ENCODE measurements around the gene RASGRF1. TPM values are rescaled to one million over a fixed set of nuclear protein-coding genes. Genes with fewer than 3 reads are reported as not detected.

The RASGRF1 gene
- total RNA-seq, 1 donor from 2014 or later: 0.48 TPM

DNA sequence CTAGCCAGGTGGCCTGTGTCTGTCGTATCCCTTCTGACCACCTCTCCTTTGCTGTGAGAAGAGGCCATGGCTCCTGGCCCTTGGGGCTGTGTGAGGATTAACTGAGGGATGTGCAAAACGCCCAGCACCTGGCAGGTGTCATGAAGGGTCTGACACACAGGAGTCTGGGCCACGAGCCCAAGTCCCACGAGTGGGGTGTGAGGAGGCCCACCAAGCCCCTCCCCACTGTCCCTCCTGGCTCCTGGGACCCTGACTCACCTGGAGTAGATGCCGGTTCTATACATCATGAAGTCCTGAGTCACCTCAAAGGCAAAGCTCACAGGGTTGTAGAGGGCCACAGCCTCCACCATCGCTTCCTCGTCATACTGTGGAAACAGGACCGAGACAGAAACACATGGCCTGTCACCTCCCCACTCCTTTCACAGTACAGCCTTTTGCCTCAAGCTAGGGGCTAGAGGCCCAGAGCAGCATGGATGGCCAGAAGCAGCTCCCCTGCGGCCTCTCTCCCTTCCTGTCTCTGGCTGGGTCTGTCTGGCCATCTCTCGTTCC lies 165.4 kb downstream of the RASGRF1 start:
- H3K9me3 Mint-ChIP-seq (ENCODE audit: unreplicated experiment): no peaks in the 10 kb centered on the region
- H3K27ac Mint-ChIP-seq (ENCODE audit: unreplicated experiment): no peak overlapping the region
- peaks cover 26% of the 10 kb centered on the region for H3K36me3 Mint-ChIP-seq (ENCODE audit: unreplicated experiment)
- TF ChIP-seq, protein P1, sequence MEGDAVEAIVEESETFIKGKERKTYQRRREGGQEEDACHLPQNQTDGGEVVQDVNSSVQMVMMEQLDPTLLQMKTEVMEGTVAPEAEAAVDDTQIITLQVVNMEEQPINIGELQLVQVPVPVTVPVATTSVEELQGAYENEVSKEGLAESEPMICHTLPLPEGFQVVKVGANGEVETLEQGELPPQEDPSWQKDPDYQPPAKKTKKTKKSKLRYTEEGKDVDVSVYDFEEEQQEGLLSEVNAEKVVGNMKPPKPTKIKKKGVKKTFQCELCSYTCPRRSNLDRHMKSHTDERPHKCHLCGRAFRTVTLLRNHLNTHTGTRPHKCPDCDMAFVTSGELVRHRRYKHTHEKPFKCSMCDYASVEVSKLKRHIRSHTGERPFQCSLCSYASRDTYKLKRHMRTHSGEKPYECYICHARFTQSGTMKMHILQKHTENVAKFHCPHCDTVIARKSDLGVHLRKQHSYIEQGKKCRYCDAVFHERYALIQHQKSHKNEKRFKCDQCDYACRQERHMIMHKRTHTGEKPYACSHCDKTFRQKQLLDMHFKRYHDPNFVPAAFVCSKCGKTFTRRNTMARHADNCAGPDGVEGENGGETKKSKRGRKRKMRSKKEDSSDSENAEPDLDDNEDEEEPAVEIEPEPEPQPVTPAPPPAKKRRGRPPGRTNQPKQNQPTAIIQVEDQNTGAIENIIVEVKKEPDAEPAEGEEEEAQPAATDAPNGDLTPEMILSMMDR (IDR thresholded peaks at IDR 0.05): no peak
- no peak for DNase-seq (ENCODE audit: extremely low spot score, unreplicated experiment)
- no peaks in the 10 kb centered on the region for H3K27me3 Mint-ChIP-seq (ENCODE audit: unreplicated experiment)
- peaks cover 2% of the 10 kb centered on the region for H3K4me1 Mint-ChIP-seq (ENCODE audit: unreplicated experiment)
- H3K4me3 Mint-ChIP-seq (ENCODE audit: unreplicated experiment): no peak overlapping the region

DNA sequence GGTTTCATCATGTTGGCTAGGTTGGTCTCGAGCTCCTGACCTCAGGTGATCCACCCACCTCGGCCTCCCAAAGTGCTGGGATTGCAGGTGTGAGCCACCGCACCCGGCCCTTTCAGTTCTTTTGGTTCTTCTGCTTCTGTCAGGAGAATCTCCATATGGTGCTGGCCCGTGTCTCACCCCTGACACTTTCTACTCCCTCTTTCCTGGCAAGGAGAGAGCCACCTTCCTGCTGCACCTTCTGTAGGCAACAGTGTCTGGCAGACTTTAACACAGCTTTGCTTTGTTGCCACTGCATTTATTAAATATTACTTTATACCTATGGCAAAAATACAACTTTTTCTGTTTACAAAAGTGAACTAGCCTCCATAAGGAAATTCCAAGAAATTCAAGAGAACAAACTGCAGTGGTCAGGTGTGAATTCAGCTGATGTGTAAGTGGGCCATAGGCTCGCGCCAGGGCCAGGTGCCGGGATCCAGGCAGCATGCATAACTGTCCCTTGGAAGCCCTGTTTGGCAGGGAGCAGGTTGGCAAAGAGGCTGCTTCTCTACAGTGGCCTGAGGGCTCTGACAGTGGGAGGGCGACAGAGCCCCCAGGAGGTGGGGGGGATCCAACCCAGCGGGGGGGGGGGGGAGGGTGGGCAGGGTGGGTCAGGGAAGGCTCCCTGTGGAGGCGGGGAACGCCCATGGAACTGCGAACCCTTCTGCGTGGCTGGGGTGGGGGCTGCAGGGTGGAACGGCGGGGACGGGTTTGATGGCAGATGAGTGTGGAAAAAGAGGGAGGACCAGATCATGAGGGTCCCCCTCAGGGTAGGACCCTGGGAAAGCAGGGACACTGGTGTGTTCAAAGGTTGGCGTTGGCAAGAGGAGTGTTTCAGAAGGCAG lies 166.9 kb downstream of the RASGRF1 start:
- Mint-ChIP-seq H3K36me3 (ENCODE audit: unreplicated experiment) (peaks cover 30% of the 10 kb centered on the region), H3K9me3 (ENCODE audit: unreplicated experiment) (no peaks in the 10 kb centered on the region), H3K27me3 (ENCODE audit: unreplicated experiment) (no peaks in the 10 kb centered on the region), H3K4me3 (ENCODE audit: unreplicated experiment) (no peak overlapping the region), H3K27ac (ENCODE audit: unreplicated experiment) (no peak overlapping the region), H3K4me1 (ENCODE audit: unreplicated experiment) (no peaks in the 10 kb centered on the region)
- DNase-seq (ENCODE audit: extremely low spot score, unreplicated experiment): no peak
- TF ChIP-seq, protein P1 (IDR thresholded peaks at IDR 0.05): no peak

DNA sequence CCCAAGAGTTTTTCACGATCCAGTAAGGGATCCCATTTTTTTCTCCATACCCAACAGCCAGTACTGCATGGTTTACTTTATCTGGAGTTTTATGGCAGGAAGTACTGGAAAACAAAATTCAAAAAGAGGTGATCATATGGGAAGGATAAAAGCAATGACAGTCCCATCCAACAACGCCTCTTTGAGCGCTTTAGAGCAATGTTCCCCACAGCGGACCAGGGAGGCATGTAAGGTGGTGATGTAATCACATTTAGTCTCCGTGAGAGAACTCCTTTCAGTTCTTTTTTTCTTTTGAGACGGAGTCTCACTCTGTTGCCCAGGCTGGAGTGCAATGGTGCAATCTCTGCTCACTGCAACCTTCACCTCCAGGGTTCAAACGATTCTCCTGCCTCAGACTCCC lies 167.6 kb downstream of the RASGRF1 start:
- no peaks in the 10 kb centered on the region for H3K27me3 Mint-ChIP-seq (ENCODE audit: unreplicated experiment)
- no peak overlapping the region for H3K27ac Mint-ChIP-seq (ENCODE audit: unreplicated experiment)
- no peak for DNase-seq (ENCODE audit: extremely low spot score, unreplicated experiment)
- no peak overlapping the region for H3K4me3 Mint-ChIP-seq (ENCODE audit: unreplicated experiment)
- TF ChIP-seq, protein P1 (IDR thresholded peaks at IDR 0.05): no peak
- peaks cover 34% of the 10 kb centered on the region for H3K36me3 Mint-ChIP-seq (ENCODE audit: unreplicated experiment)
- H3K9me3 Mint-ChIP-seq (ENCODE audit: unreplicated experiment): no peaks in the 10 kb centered on the region
- no peaks in the 10 kb centered on the region for H3K4me1 Mint-ChIP-seq (ENCODE audit: unreplicated experiment)

- H3K4me3 Mint-ChIP-seq (ENCODE audit: unreplicated experiment): no peak overlapping the region
- H3K36me3 Mint-ChIP-seq (ENCODE audit: unreplicated experiment): peaks cover 34% of the 10 kb centered on the region
- no peak overlapping the region for H3K27ac Mint-ChIP-seq (ENCODE audit: unreplicated experiment)
- H3K4me1 Mint-ChIP-seq (ENCODE audit: unreplicated experiment): no peaks in the 10 kb centered on the region
- no peaks in the 10 kb centered on the region for H3K27me3 Mint-ChIP-seq (ENCODE audit: unreplicated experiment)
- TF ChIP-seq, protein P1 (IDR thresholded peaks at IDR 0.05): no peak
- no peak for DNase-seq (ENCODE audit: extremely low spot score, unreplicated experiment)
- H3K9me3 Mint-ChIP-seq (ENCODE audit: unreplicated experiment): no peaks in the 10 kb centered on the region
These were observed 168.1 kb downstream of the RASGRF1 start for GRCh38 chr15:78922527-78922926.

- Mint-ChIP-seq H3K36me3 (ENCODE audit: unreplicated experiment) (peaks cover 34% of the 10 kb centered on the region), H3K9me3 (ENCODE audit: unreplicated experiment) (no peaks in the 10 kb centered on the region), H3K27me3 (ENCODE audit: unreplicated experiment) (no peaks in the 10 kb centered on the region), H3K4me3 (ENCODE audit: unreplicated experiment) (no peak overlapping the region), H3K27ac (ENCODE audit: unreplicated experiment) (no peak overlapping the region), H3K4me1 (ENCODE audit: unreplicated experiment) (no peaks in the 10 kb centered on the region)
- no peak for DNase-seq (ENCODE audit: extremely low spot score, unreplicated experiment)
- TF ChIP-seq, protein P1 (IDR thresholded peaks at IDR 0.05): no peak
These were observed 168.6 kb downstream of the RASGRF1 start for GRCh38 chr15:78921940-78922339.
